KOPT-K1 (cell line): ENCODE measurements around the gene ACBD3.
"Not testable (repeated sequence)": the region's sequence is repeated elsewhere in the genome, so short reads cannot be mapped to it uniquely, and the experiment has no call there.

ENCODE experiments used
- H3K27ac ChIP-seq: fragments of 200-600 bp; sonication (generic); 2 replicates; pipeline ENCODE4 v1.5.1; 2016; ENCODE audit warnings: antibody characterized with exemption, mild to moderate bottlenecking, low read depth, low read length; ENCODE audit not compliant: poor library complexity, severe bottlenecking
- H3K36me3 ChIP-seq: fragments of 200-600 bp; sonication (generic); 2 replicates; pipeline ENCODE4 v1.5.1; 2017; ENCODE audit warnings: antibody characterized with exemption, mild to moderate bottlenecking, low read length, moderate library complexity; ENCODE audit not compliant: insufficient read depth
- H3K9me3 ChIP-seq: fragments of 200-600 bp; sonication (generic); 2 replicates; pipeline ENCODE4 v1.5.1; 2017; ENCODE audit warnings: antibody characterized with exemption, low read length, mild to moderate bottlenecking; ENCODE audit not compliant: insufficient read depth, poor library complexity, severe bottlenecking

The ACBD3 gene

GRCh38 chr1:226209307-226210059 lies 22.9 kb upstream of the ACBD3 start:
- Histone ChIP-seq H3K9me3 (no peaks in the 10 kb centered on the region), H3K36me3 (no peaks in the 10 kb centered on the region), H3K27ac (no peak overlapping the region)

GRCh38 chr1:226207048-226207447 lies 20.5 kb upstream of the ACBD3 start:
- no peaks in the 10 kb centered on the region for H3K9me3 ChIP-seq
- no peak overlapping the region for H3K27ac ChIP-seq
- no peaks in the 10 kb centered on the region for H3K36me3 ChIP-seq

GRCh38 chr1:226204198-226204597 lies 17.7 kb upstream of the ACBD3 start:
- Histone ChIP-seq H3K36me3 (no peaks in the 10 kb centered on the region), H3K27ac (no peak overlapping the region), H3K9me3 (no peaks in the 10 kb centered on the region)

- Histone ChIP-seq H3K27ac (no peak overlapping the region), H3K9me3 (no peaks in the 10 kb centered on the region), H3K36me3 (no peaks in the 10 kb centered on the region)
Measured at GRCh38 chr1:226203655-226204054, 17.1 kb upstream of the ACBD3 start.

GRCh38 chr1:226203240-226203639 lies 16.7 kb upstream of the ACBD3 start:
- Histone ChIP-seq H3K9me3 (no peaks in the 10 kb centered on the region), H3K36me3 (no peaks in the 10 kb centered on the region)

GRCh38 chr1:226202666-226203065 lies 16.1 kb upstream of the ACBD3 start:
- not testable (repeated sequence) for H3K9me3 ChIP-seq, H3K27ac ChIP-seq, H3K36me3 ChIP-seq

More at GRCh38 chr1:226203240-226203639, 16.7 kb upstream of the ACBD3 start:
- H3K27ac ChIP-seq = no peak overlapping the region

GRCh38 chr1:226202246-226202645 lies 15.7 kb upstream of the ACBD3 start:
- no peak overlapping the region for H3K27ac ChIP-seq
- H3K9me3 ChIP-seq = no peaks in the 10 kb centered on the region
- no peaks in the 10 kb centered on the region for H3K36me3 ChIP-seq

GRCh38 chr1:226201029-226201593 lies 14.6 kb upstream of the ACBD3 start:
- H3K36me3 ChIP-seq = no peaks in the 10 kb centered on the region
- H3K27ac ChIP-seq = no peak overlapping the region
- H3K9me3 ChIP-seq = no peaks in the 10 kb centered on the region

GRCh38 chr1:226199971-226200370 lies 13.4 kb upstream of the ACBD3 start:
- H3K36me3 ChIP-seq = no peaks in the 10 kb centered on the region
- H3K27ac ChIP-seq = no peak overlapping the region
- H3K9me3 ChIP-seq = no peaks in the 10 kb centered on the region

- Histone ChIP-seq H3K36me3 (no peaks in the 10 kb centered on the region), H3K27ac (no peak overlapping the region), H3K9me3 (no peaks in the 10 kb centered on the region)
Measured at GRCh38 chr1:226195144-226195543, 8.6 kb upstream of the ACBD3 start.

- Histone ChIP-seq H3K9me3 (no peaks in the 10 kb centered on the region), H3K27ac (peak overlapping the region; percentile 76), H3K36me3 (peaks cover 14% of the 10 kb centered on the region; the same call in 1 of the 2 replicates)
Measured at GRCh38 chr1:226187380-226187779, 839 bp upstream of the ACBD3 start.

- H3K9me3 ChIP-seq = no peaks in the 10 kb centered on the region
- H3K36me3 ChIP-seq = peaks cover 18% of the 10 kb centered on the region
- H3K27ac ChIP-seq = peak overlapping the region; percentile 76
Measured at GRCh38 chr1:226187019-226187322, 430 bp upstream of the ACBD3 start.

- Histone ChIP-seq H3K27ac (peak overlapping the region; percentile 76), H3K36me3 (peaks cover 31% of the 10 kb centered on the region), H3K9me3 (no peaks in the 10 kb centered on the region)
Measured at GRCh38 chr1:226185141-226186036, 1.2 kb downstream of the ACBD3 start.

- peaks cover 32% of the 10 kb centered on the region for H3K36me3 ChIP-seq
Measured at GRCh38 chr1:226181996-226182714, 4.4 kb downstream of the ACBD3 start.

GRCh38 chr1:226176870-226177269 lies 9.7 kb downstream of the ACBD3 start:
- Histone ChIP-seq H3K9me3 (no peaks in the 10 kb centered on the region), H3K27ac (no peak overlapping the region), H3K36me3 (peaks cover 14% of the 10 kb centered on the region)

More at GRCh38 chr1:226181996-226182714, 4.4 kb downstream of the ACBD3 start:
- Histone ChIP-seq H3K9me3 (no peaks in the 10 kb centered on the region), H3K27ac (no peak overlapping the region)
